Lower leg skin (tissue), 4 donors: ENCODE measurements around the gene CCDC91. TPM values are rescaled to one million over a fixed set of nuclear protein-coding genes. Genes with fewer than 3 reads are reported as not detected.

Source experiments
- DNase-seq, 2 donors: peaks; one replicate each; pipeline ENCODE4 v3.0.0-alpha.2; 2019; ENCODE audit warnings: low spot score in 2 of 2
- H3K4me3 ChIP-seq: fragments of 200-600 bp; sonication (generic); 2 replicates; pipeline ENCODE4 v1.5.1; 2017; ENCODE audit warnings: mild to moderate bottlenecking, low read depth; ENCODE audit not compliant: poor library complexity, severe bottlenecking
- CTCF ChIP-seq, 3 donors: fragments of 450-650 bp; IDR thresholded peaks; one replicate each; pipeline ENCODE4 v1.5.1; 2016; ENCODE audit warnings: antibody characterized with exemption in 3 of 3, mild to moderate bottlenecking in 3 of 3, moderate library complexity in 2 of 3
- POLR2A ChIP-seq, 2 donors: fragments of 450-650 bp; IDR thresholded peaks; one replicate each; pipeline ENCODE4 v1.6.1; 2016 to 2017; ENCODE audit warnings: antibody characterized with exemption in 2 of 2, mild to moderate bottlenecking in 1 of 2, moderate library complexity in 1 of 2
- WGBS, 2 donors: methylation state at CpG; one replicate each; pipeline ENCODE4 v1.1.5; 2018; 5-methylcytosine and 5-hydroxymethylcytosine counted together
- intact Hi-C: fragments of 100-400 bp; cut with DNase I; formaldehyde crosslinking; loops from one replicate; pipeline ENCODE4 v1.15.0; 2023; ENCODE audit warnings: low total_unique reads
- total RNA-seq, 4 donors: library from RNA; depleted of rRNA; stranded (reverse); fragments of >200 nt; gene quantifications; one replicate each; pipeline ENCODE4 v1.1.0, GENCODE V29; 2016

Gene CCDC91
- total RNA-seq, 4 donors from 2014 or later = 13.8 to 31.0 (median 23.3) TPM

- TF ChIP-seq POLR2A (IDR thresholded peaks at IDR 0.05) = no peak
- no peak for TF ChIP-seq CTCF (IDR thresholded peaks at IDR 0.05)
- no peak for DNase-seq
- intact Hi-C loops = no loop called here
- no peak overlapping the region for H3K4me3 ChIP-seq
- 52 to 94% methylated on average over 1 of the region's 1 CpG for WGBS, 2 donors
Measured at GRCh38 chr12:28175098-28175589, 15.1 kb upstream of the CCDC91 start.

- intact Hi-C loops = no loop called here
- no peak for DNase-seq
- no peak overlapping the region for H3K4me3 ChIP-seq
- WGBS, 2 donors = 86 to 96% methylated on average over 3 of the region's 3 CpGs
- TF ChIP-seq CTCF (IDR thresholded peaks at IDR 0.05) = no peak
- no peak for TF ChIP-seq POLR2A (IDR thresholded peaks at IDR 0.05)
Measured at GRCh38 chr12:28176295-28176694, 14.0 kb upstream of the CCDC91 start.

GRCh38 chr12:28177461-28177860 lies 12.8 kb upstream of the CCDC91 start:
- no peak for TF ChIP-seq CTCF (IDR thresholded peaks at IDR 0.05)
- no peak for TF ChIP-seq POLR2A (IDR thresholded peaks at IDR 0.05)
- intact Hi-C loops = no loop called here
- WGBS, 2 donors = 83 to 87% methylated on average over 2 of the region's 2 CpGs
- no peak for DNase-seq
- no peak overlapping the region for H3K4me3 ChIP-seq

GRCh38 chr12:28177905-28178304 lies 12.4 kb upstream of the CCDC91 start:
- H3K4me3 ChIP-seq = no peak overlapping the region
- intact Hi-C loops = no loop called here
- no peak for DNase-seq
- TF ChIP-seq CTCF (IDR thresholded peaks at IDR 0.05) (no peak), POLR2A (IDR thresholded peaks at IDR 0.05) (no peak)

GRCh38 chr12:28178775-28179174 lies 11.5 kb upstream of the CCDC91 start:
- intact Hi-C loops = no loop called here
- WGBS, 2 donors = 89% methylated on average over 7 of the region's 7 CpGs
- H3K4me3 ChIP-seq = no peak overlapping the region
- TF ChIP-seq CTCF (IDR thresholded peaks at IDR 0.05) (no peak), POLR2A (IDR thresholded peaks at IDR 0.05) (no peak)
- no peak for DNase-seq

- TF ChIP-seq POLR2A (IDR thresholded peaks at IDR 0.05) (no peak), CTCF (IDR thresholded peaks at IDR 0.05) (no peak)
- intact Hi-C loops = no loop called here
- 72 to 80% methylated on average over 3 of the region's 3 CpGs for WGBS, 2 donors
- no peak for DNase-seq
- no peak overlapping the region for H3K4me3 ChIP-seq
Measured at GRCh38 chr12:28180786-28181185, 9.5 kb upstream of the CCDC91 start.
